Dermis lymphatic vessel endothelial cell (primary cell): Measurements from ENCODE around the gene UBE2L6. TPM values are rescaled to one million over a fixed set of nuclear protein-coding genes. Genes with fewer than 3 reads are reported as not detected.

ENCODE experiments used
- total RNA-seq: library from RNA; depleted of rRNA; stranded (reverse); fragments of >200 nt; gene quantifications from 2 replicates; pipeline ENCODE4 v1.2.1, GENCODE V29; 2014

Gene UBE2L6
- 32.1 and 39.1 TPM in 2 replicates for total RNA-seq

GRCh38 chr11:57567515-57568329 is at the start of gene UBE2L6:
TSS of gene UBE2L6 (minus strand) at chr11:57567672. CDS start at chr11:57567611, 61 bp downstream.

GRCh38 chr11:57597461-57597915 is 30.0 kb upstream of the UBE2L6 start, which contains the start of gene SERPING1:
TSS of gene SERPING1 (plus strand) at chr11:57597685. CDS start at chr11:57598271, 586 bp downstream.

GRCh38 chr11:57536947-57537619 is 30.4 kb downstream of the UBE2L6 start, which contains the start of gene SMTNL1:
TSS of gene SMTNL1 (plus strand) at chr11:57537595. CDS start at chr11:57542643, 5,048 bp downstream.

GRCh38 chr11:57530596-57531507 is 36.6 kb downstream of the UBE2L6 start, which contains the start of gene TIMM10:
TSS of gene TIMM10 (minus strand) at chr11:57530754. CDS start at chr11:57530189, 565 bp downstream.

GRCh38 chr11:57515332-57516060 is 52.0 kb downstream of the UBE2L6 start, which contains the start of gene SLC43A1:
TSS of gene SLC43A1 (minus strand) at chr11:57515702. CDS start at chr11:57514111, 1,591 bp downstream.

Other genes starting within 250 kb of the UBE2L6 start
- gene TNKS1BP1, start 242.7 kb downstream of the UBE2L6 start, total RNA-seq, result 45.7 and 47.4 TPM in 2 replicates
- 38.7 and 62.8 TPM in 2 replicates for gene SSRP1, start 231.8 kb downstream of the UBE2L6 start, total RNA-seq
- gene P2RX3, start 229.3 kb downstream of the UBE2L6 start, total RNA-seq, result not detected in 2 replicates
- gene PRG3, start 186.5 kb downstream of the UBE2L6 start, total RNA-seq, result not detected in 2 replicates
- 0.11 and 0.26 TPM in 2 replicates for gene PRG2, start 177.0 kb downstream of the UBE2L6 start, total RNA-seq
- gene SLC43A3, start 140.6 kb downstream of the UBE2L6 start, total RNA-seq, result 15.4 and 15.6 TPM in 2 replicates
- gene RTN4RL2, start 107.1 kb downstream of the UBE2L6 start, total RNA-seq, result 0.11 TPM in 1 of 2 replicates, not detected in the other
- 13.5 and 22.3 TPM in 2 replicates for gene SLC43A1, start 52.0 kb downstream of the UBE2L6 start, total RNA-seq
- 33.8 and 35.8 TPM in 2 replicates for gene TIMM10, start 36.9 kb downstream of the UBE2L6 start, total RNA-seq
- gene SMTNL1, start 30.1 kb downstream of the UBE2L6 start, total RNA-seq, result not detected in 2 replicates
- not detected in 2 replicates for gene SERPING1, start 30.0 kb upstream of the UBE2L6 start, total RNA-seq
- gene YPEL4, start 82.2 kb upstream of the UBE2L6 start, total RNA-seq, result 0.09 and 0.11 TPM in 2 replicates
- 18.7 and 20.9 TPM in 2 replicates for gene CLP1, start 90.1 kb upstream of the UBE2L6 start, total RNA-seq
- 33.7 and 35.9 TPM in 2 replicates for gene ZDHHC5, start 100.4 kb upstream of the UBE2L6 start, total RNA-seq
- gene MED19, start 144.5 kb upstream of the UBE2L6 start, total RNA-seq, result 9.3 and 12.0 TPM in 2 replicates
- 40.3 and 45.0 TPM in 2 replicates for gene TMX2, start 144.9 kb upstream of the UBE2L6 start, total RNA-seq
- gene SELENOH, start 173.8 kb upstream of the UBE2L6 start, total RNA-seq, result 82.9 and 85.4 TPM in 2 replicates
- not detected in 2 replicates for gene BTBD18, start 184.1 kb upstream of the UBE2L6 start, total RNA-seq
- 227 and 279 TPM in 2 replicates for gene CTNND1, start 194.1 kb upstream of the UBE2L6 start, total RNA-seq